NB4 (cell line): ENCODE measurements around the gene MALL.
"Not testable (repeated sequence)": the region's sequence is repeated elsewhere in the genome, so short reads cannot be mapped to it uniquely, and the experiment has no call there.

Experiments used
- DNase-seq: peaks from one replicate; pipeline ENCODE4 v3.0.0; 2010; ENCODE audit warnings: low read depth
- H3K4me3 ChIP-seq: one replicate; pipeline ENCODE4 v1.5.1; 2011; ENCODE audit warnings: mild to moderate bottlenecking, low read depth, low read length, moderate library complexity
- MYC ChIP-seq: IDR thresholded peaks from 2 replicates; pipeline ENCODE4 v1.6.1; 2011; ENCODE audit warnings: low read depth, low read length
- POLR2A ChIP-seq: IDR thresholded peaks from 2 replicates; pipeline ENCODE4 v1.6.1; 2011; ENCODE audit warnings: mild to moderate bottlenecking; ENCODE audit not compliant: insufficient read length; ENCODE audit errors: extremely low read depth
- TF ChIP-seq, protein P1 (sequence below): IDR thresholded peaks from one replicate; pipeline ENCODE4 v1.5.1; 2012; ENCODE audit warnings: low read depth, low read length
- TF ChIP-seq, protein P2 (sequence below): IDR thresholded peaks from 2 replicates; pipeline ENCODE4 v1.6.1; 2011; ENCODE audit warnings: low read depth, low read length

The MALL gene

DNA sequence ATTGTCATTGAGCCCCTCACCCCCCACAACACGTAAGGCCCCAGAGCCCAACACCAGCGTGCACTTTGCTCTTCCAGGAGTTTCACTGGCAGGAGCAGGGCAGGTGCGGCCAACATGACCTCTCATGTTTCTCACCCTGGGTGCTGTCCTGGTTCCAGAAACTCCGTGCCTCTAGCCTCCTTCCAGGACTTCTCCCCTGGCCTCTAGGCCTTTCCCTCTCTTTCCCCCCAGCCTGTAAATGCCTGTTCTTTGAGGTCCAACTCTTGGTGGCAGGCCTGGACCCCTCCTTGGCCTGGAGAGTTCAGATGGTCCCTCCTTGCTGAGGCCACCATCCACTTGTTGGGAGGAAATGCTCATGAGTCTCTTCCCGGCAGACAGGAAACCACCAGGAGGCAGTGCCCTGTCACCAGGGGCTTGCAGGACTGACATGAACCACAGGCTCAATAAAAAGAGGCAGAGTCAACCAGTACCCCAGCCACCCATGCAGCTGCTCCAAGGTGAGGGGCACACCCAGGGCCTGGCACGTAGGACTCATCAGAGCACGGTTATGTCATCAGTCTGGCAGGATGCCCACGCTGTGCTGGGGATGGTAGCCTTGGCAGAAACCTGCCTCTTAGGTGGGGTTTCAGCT is 1.5 kb downstream of the MALL start:
- TF ChIP-seq, protein P1, sequence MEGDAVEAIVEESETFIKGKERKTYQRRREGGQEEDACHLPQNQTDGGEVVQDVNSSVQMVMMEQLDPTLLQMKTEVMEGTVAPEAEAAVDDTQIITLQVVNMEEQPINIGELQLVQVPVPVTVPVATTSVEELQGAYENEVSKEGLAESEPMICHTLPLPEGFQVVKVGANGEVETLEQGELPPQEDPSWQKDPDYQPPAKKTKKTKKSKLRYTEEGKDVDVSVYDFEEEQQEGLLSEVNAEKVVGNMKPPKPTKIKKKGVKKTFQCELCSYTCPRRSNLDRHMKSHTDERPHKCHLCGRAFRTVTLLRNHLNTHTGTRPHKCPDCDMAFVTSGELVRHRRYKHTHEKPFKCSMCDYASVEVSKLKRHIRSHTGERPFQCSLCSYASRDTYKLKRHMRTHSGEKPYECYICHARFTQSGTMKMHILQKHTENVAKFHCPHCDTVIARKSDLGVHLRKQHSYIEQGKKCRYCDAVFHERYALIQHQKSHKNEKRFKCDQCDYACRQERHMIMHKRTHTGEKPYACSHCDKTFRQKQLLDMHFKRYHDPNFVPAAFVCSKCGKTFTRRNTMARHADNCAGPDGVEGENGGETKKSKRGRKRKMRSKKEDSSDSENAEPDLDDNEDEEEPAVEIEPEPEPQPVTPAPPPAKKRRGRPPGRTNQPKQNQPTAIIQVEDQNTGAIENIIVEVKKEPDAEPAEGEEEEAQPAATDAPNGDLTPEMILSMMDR = peak; percentile 3
- TF ChIP-seq, protein P2, sequence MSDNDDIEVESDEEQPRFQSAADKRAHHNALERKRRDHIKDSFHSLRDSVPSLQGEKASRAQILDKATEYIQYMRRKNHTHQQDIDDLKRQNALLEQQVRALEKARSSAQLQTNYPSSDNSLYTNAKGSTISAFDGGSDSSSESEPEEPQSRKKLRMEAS = no peak
- no peak overlapping the region for H3K4me3 ChIP-seq
- DNase-seq = peak; percentile 30

DNA sequence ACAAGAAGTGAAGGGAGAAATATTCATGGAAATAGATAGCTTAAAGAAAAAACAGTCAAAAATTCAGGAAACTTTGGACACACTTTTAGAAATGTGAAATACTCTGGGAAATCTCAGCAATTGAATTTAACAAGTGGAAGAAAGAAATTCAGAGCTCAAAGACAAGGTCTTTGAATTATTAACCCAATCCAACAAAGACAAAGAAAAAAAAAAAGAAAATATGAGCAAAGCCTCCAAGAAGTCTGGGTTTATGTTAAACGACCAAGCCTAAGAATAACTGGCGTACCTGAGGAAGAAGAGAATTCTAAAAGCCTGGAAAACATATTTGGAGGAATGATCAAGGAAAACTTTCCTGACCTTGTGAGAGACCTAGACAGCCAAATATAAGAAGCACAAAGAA is 7.3 kb downstream of the MALL start:
- not testable (repeated sequence) for H3K4me3 ChIP-seq, DNase-seq

DNA sequence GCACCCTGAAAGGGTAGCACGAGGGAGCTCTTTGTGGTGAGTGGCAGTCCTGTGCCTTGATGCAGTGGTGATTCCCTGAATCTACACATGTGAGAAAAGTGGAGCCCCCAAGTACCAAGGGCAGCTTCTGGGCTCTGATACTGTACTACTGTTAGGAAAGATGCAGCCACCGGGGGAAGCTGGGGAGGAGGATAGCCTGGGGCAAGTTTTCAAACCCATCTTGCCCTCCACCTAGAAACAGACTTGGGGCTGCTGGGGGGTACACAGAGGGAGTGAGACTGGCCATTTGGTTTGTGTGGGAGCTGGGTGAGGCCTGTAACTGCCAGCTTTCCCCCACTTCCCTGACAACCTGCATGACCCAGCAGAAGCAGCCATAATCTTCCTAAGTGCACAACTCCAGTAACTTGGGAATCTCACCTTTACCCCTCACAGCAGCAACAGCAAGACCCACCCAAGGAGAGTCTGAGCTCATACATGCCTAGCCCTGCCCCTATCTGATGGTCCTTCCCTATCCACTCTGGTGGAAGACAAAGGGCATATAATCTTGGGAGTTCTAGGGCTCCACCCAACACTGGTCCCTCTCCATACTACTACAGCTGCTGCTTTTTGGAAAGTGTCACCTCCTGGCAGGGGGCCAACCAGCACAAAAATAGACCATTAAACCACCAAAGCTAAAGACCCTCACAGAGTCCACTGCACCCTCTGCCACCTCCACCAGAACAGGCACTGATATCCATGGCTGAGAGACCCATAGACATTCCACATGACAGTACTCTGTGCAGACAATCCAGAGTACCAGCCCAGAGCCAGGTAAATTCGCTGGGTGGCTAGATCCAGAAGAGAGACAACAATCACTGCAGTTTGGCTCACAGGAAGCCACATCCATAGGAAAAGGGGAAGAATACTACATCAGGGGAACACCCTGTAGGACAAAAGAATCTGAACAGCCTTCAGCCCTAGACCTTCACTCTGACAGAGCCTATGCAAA is 8.2 kb downstream of the MALL start:
- no peak for DNase-seq
- no peak overlapping the region for H3K4me3 ChIP-seq
- TF ChIP-seq POLR2A (no peak), MYC (no peak)
- TF ChIP-seq, protein P1 = no peak
- TF ChIP-seq, protein P2 = no peak

DNA sequence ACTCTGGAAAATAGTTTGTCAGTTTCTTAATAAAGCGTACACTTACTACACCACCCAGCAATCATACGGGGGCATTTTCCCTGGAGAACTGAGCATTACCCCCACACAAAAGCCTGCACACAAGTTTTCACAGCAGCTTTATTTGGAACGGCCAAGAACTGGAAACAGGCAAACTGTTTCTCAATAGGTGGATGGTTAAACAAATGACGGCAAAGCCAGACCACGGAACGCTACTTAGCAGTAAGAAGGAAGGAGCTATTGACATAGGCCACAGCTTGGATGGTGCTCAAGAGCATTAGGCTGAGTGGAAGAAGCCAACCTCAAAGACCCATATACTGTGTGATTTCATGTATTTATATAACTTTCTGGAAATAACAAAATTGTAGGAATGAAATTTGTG is 9.0 kb downstream of the MALL start:
- H3K4me3 ChIP-seq = no peak overlapping the region
- DNase-seq = peak; percentile 54
- TF ChIP-seq, protein P2 = no peak
- TF ChIP-seq, protein P1 = no peak
- TF ChIP-seq MYC = no peak
- no peak for TF ChIP-seq POLR2A

DNA sequence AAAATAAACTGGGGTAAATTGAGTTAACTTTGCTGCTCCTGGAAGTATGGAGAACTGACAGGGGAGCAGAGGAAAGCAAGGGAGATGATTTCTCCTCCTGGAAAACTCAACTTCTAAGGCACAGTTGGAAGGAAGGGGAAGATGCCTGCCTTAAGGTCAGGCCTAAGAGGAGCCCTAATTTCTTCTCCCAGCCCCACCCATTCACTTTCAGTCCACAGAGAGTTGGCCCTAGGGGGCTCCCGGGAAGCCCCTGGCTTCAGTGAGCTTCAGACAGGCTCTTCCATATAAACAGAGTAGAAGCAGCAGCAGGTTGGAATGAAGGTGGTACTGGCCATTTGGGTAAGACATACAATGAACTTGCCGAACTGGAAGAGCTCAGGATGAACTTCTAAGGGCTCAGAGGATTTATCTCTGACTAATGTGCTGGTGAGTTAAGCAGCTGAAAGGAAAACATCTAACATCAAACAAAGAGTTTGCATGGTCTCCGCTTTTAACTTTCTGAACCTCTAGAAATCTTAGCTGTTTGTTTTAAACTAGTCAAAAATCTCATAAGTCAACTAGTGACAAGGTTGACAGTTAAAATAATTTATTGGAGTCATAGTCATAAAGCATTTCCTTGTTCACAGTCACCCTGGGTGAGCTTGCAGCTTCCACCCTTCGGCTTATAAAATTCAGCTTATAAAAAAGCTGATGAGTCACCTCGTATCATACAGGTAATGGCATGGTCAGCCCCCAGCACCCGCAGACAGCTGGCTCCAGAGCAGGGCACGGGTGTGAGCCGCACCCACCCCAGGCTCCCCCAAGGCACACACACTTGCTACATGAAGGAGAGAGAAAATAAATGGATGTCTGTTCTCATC is 9.8 kb downstream of the MALL start:
- TF ChIP-seq, protein P2 = no peak
- TF ChIP-seq POLR2A (no peak), MYC (no peak)
- TF ChIP-seq, protein P1 = no peak
- no peak overlapping the region for H3K4me3 ChIP-seq
- no peak for DNase-seq

DNA sequence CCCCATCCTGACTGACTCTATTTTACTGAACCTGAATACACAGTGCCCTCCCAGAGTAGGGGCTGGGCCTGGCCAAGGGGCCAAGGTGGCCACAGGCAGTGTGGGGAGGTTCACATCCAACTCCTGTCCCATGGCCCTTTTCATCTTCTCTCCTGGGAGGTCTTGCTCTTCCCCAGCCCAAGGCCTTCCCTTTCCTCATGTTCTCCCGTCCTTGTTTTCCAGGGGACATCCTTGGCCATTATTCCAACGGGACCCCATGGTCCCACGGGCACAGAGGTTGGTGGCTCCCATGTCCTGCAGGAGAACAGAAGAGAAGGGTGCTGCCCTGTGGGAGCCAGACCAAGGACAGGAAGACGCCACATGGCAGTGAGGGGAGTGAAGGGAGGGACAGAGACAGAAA is 10.4 kb downstream of the MALL start:
- no peak for DNase-seq
- TF ChIP-seq, protein P2 = no peak
- TF ChIP-seq MYC (no peak), POLR2A (no peak)
- TF ChIP-seq, protein P1 = no peak
- no peak overlapping the region for H3K4me3 ChIP-seq
